Measurements from ENCODE around the gene TEAD4.

- TF ChIP-seq ZFX (IDR thresholded peaks at IDR 0.05; ENCODE audit: borderline replicate concordance) (no peak), CTCF (IDR thresholded peaks at IDR 0.05) (no peak)
These were observed 3.3 kb upstream of the TEAD4 start for GRCh38 chr12:2955888-2956287.

Data from 22Rv1 (cell line).